ENCODE results near the gene TBCE. TPM values are rescaled to one million over a fixed set of nuclear protein-coding genes. Genes with fewer than 3 reads are reported as not detected.
"Not testable (repeated sequence)": the region's sequence is repeated elsewhere in the genome, so short reads cannot be mapped to it uniquely, and the experiment has no call there.

Gene TBCE
- total RNA-seq, 2 donors from 2014 or later: 15.4 to 18.0 TPM

DNA sequence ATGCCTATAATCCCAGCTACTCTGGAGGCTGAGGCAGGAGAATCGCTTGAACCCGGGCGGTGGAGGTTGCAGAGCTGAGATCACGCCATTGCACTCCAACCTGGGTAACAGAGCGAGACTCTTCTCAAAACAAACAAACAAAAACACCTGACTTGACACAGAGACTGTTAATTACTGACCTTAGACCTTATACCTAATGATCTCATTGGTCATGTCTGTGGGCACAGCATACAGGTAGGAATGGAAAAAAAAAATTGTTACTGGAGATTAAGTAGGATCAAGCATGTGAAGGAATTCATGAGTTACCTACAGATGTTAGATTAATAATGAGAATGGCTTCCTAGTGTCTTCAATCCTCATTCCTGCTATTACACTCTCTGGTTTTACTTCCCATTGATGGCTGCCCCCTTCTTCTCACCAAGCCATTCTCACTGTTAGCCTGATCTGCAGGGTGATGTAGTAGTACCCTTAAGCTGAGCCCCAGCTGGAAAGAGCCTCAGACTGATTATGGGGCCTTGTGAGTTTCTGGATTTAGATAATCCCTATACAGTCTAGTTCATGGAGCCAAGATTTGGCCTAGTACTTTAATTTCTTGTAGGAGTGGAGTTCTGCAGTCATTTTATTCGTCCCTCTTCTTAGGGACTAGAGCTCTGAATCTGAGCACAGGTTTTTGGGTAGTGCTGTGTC is 8.8 kb downstream of the TBCE start:
- TF ChIP-seq CTCF (IDR thresholded peaks at IDR 0.05): no peak
- no peak for DNase-seq (ENCODE audit: low spot score)
- Histone ChIP-seq H3K9me3 (no peaks in the 10 kb centered on the region), H3K36me3 (peaks cover under 1% of the 10 kb centered on the region), H3K4me1 (no peaks in the 10 kb centered on the region), H3K27me3 (no peaks in the 10 kb centered on the region), H3K27ac (no peak overlapping the region), H3K4me3 (no peak overlapping the region)

DNA sequence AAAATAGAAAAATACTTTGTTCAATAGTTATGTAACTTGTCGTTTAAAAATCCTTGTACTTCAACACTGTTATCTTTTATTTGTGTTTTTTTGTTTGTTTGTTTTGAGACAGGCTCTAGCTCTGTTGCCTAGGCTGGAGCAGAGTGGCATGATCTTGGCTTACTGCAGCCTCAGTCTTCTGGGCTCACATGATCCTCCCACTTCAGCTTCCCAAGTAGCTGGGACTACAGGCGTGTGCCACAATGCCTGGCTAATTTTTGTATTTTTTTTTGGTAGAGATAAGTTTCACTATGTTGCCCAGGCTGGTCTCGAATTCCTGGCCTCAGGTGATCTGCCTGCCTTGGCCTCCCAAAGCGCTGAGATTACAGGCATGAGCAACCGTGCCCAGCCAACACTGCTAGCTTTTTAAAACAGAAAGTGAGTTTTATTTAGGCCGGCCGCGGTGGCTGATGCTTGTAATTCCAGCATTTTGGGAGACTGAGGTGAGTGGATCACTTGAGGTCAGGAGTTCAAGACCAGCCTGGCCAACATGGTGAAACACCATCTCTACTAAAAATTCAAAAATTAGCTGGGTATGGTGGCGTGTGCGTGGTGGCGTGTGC is 11.0 kb downstream of the TBCE start:
- H3K4me1 ChIP-seq; H3K9me3 ChIP-seq; H3K27ac ChIP-seq; H3K36me3 ChIP-seq; H3K4me3 ChIP-seq; DNase-seq (ENCODE audit: low spot score); H3K27me3 ChIP-seq: not testable (repeated sequence)

GRCh38 chr1:235381955-235382739 is 14.9 kb downstream of the TBCE start:
- not testable (repeated sequence) for H3K9me3 ChIP-seq; H3K27me3 ChIP-seq; H3K36me3 ChIP-seq; H3K27ac ChIP-seq; H3K4me3 ChIP-seq; H3K4me1 ChIP-seq; DNase-seq (ENCODE audit: low spot score)

GRCh38 chr1:235385633-235386032 is 18.4 kb downstream of the TBCE start:
- not testable (repeated sequence) for DNase-seq (ENCODE audit: low spot score); H3K27ac ChIP-seq

GRCh38 chr1:235391874-235392273 is 24.6 kb downstream of the TBCE start:
- no peak for TF ChIP-seq CTCF (IDR thresholded peaks at IDR 0.05)
- H3K4me3 ChIP-seq: no peak overlapping the region
- H3K27me3 ChIP-seq: no peaks in the 10 kb centered on the region
- H3K27ac ChIP-seq: no peak overlapping the region
- no peaks in the 10 kb centered on the region for H3K36me3 ChIP-seq
- H3K9me3 ChIP-seq: peaks cover 5 to 9% of the 10 kb centered on the region in 2 donors
- H3K4me1 ChIP-seq: no peaks in the 10 kb centered on the region
- DNase-seq (ENCODE audit: low spot score): no peak

More at GRCh38 chr1:235385633-235386032, 18.4 kb downstream of the TBCE start:
- H3K36me3 ChIP-seq, H3K9me3 ChIP-seq, H3K27me3 ChIP-seq, H3K4me3 ChIP-seq, H3K4me1 ChIP-seq: not testable (repeated sequence)

DNA sequence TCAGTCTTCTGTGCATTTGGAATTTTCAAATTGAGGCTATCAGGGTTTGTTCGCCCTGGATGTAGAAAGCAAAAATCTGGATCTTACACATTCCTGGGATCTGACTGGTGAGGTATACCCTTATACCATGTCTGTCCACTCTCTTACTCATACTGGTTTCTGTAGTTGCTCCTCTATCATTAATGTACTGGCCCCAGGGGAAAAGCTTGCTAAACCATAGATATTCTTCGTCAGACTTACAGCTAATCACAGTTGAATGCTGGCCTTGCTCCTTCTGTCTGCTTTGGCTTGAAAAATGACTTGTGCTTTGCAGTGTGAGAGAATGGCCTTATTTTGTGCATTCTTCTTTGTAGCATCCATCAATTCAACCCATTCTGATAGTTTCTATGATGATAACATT is 30.5 kb downstream of the TBCE start:
- Histone ChIP-seq H3K27me3 (no peaks in the 10 kb centered on the region), H3K36me3 (peaks cover under 1% of the 10 kb centered on the region)
- no peak for DNase-seq (ENCODE audit: low spot score)

More for the DNA sequence above, 30.5 kb downstream of the TBCE start:
- Histone ChIP-seq H3K4me1 (no peaks in the 10 kb centered on the region), H3K4me3 (no peak overlapping the region), H3K27ac (no peak overlapping the region), H3K9me3 (no peaks in the 10 kb centered on the region)
- TF ChIP-seq CTCF (IDR thresholded peaks at IDR 0.05): no peak
